ENCODE data around the gene ZBTB7B. TPM values are rescaled to one million over a fixed set of nuclear protein-coding genes. Genes with fewer than 3 reads are reported as not detected.
A peak's percentile ranks its signal among the peaks of the same experiment; 100 is the strongest.

The ZBTB7B gene
- total RNA-seq, 1 experiment from 2014 or later, result 38.3 TPM

- no peaks in the 10 kb centered on the region for H4K20me1 ChIP-seq (ENCODE audit: control insufficient read depth, insufficient read depth, insufficient read length)
- WGBS (ENCODE audit: extremely low coverage, insufficient read length, low lambda C conversion rate), result no CpG with 5 or more reads among the region's 5 CpGs
- no peak for DNase-seq
These were observed 8.4 kb downstream of the ZBTB7B start for GRCh38 chr1:155011004-155011416.

More at GRCh38 chr1:155011004-155011416, 8.4 kb downstream of the ZBTB7B start:
- no peak overlapping the region for H3K4ac ChIP-seq (ENCODE audit: low read depth, low read length)
- peaks cover 8 to 26% (median 12%) of the 10 kb centered on the region in 3 experiments; a peak in 6 of 7 replicates for H3K36me3 Mint-ChIP-seq (ENCODE audit: insufficient read depth in 1 of 3, low read depth in 3 of 3)
- no peak overlapping the region for H4K91ac ChIP-seq (ENCODE audit: insufficient read length, low read depth, low read length)
- H2BK12ac ChIP-seq (ENCODE audit: insufficient read length, low read depth, low read length), result no peak overlapping the region
- H3K9ac ChIP-seq (ENCODE audit: extremely low read depth, insufficient read length, low read length), result no peak overlapping the region
- H2AFZ ChIP-seq (ENCODE audit: low read length), result no peak overlapping the region
- no peak overlapping the region for H2BK20ac ChIP-seq (ENCODE audit: low read depth, low read length, poor library complexity, severe bottlenecking)
- H3K27ac Mint-ChIP-seq, result peak overlapping the region in 1 of 3 experiments; percentile 48; a peak in 1 of 7 replicates
- H3K9me3 ChIP-seq (ENCODE audit: control insufficient read depth, low read depth, low read length), result no peaks in the 10 kb centered on the region
- no peak overlapping the region for H2AK5ac ChIP-seq (ENCODE audit: insufficient read length, low read length)
- H3K27me3 Mint-ChIP-seq (ENCODE audit: low read depth), result no peaks in the 10 kb centered on the region
- H3K79me2 ChIP-seq (ENCODE audit: insufficient read depth, low read length), result no peaks in the 10 kb centered on the region; the same call in 1 of the 2 replicates
- H3K79me1 ChIP-seq (ENCODE audit: insufficient read depth, low read depth, low read length, poor library complexity, severe bottlenecking), result no peaks in the 10 kb centered on the region
- no peak for TF ChIP-seq CTCF (conservative IDR thresholded peaks at IDR 0.05)
- H2BK120ac ChIP-seq (ENCODE audit: low read depth, low read length, poor library complexity, severe bottlenecking), result no peak overlapping the region
- peaks cover 38 to 60% of the 10 kb centered on the region in 2 experiments for H3K4me1 Mint-ChIP-seq
- H3K4me3 Mint-ChIP-seq, result no peak overlapping the region
- no peak overlapping the region for H3K14ac ChIP-seq (ENCODE audit: insufficient read depth, low read length)
- H3K27ac ChIP-seq (ENCODE audit: insufficient read length, low read depth, low read length), result no peak overlapping the region
- no peaks in the 10 kb centered on the region for H3K23me2 ChIP-seq (ENCODE audit: insufficient read length, low read depth, low read length, poor library complexity, severe bottlenecking)
- H3K9me3 Mint-ChIP-seq, result no peaks in the 10 kb centered on the region; a peak in 2 of 5 replicates
- H3K4me2 ChIP-seq (ENCODE audit: insufficient read depth, insufficient read length, low read length), result no peak overlapping the region
- no peak overlapping the region for H3T11ph ChIP-seq (ENCODE audit: low read length)
- no peak overlapping the region for H3K23ac ChIP-seq (ENCODE audit: insufficient read length, low read depth, low read length)
- H3K56ac ChIP-seq (ENCODE audit: insufficient read length, low read depth, low read length), result no peak overlapping the region
- H2BK5ac ChIP-seq (ENCODE audit: insufficient read length, low read length), result no peak overlapping the region
- no peak overlapping the region for H4K8ac ChIP-seq (replicated peaks; ENCODE audit: insufficient read length, low read depth, low read length)
- no peaks in the 10 kb centered on the region for H3K27me3 ChIP-seq (ENCODE audit: insufficient read depth, low read length)
- H4K5ac ChIP-seq (ENCODE audit: insufficient read length, low read depth, low read length), result no peak overlapping the region
- peaks cover 3% of the 10 kb centered on the region; the same call in 1 of the 2 replicates for H3K4me1 ChIP-seq (ENCODE audit: insufficient read depth, low read length)
- no peak overlapping the region for H2BK15ac ChIP-seq (ENCODE audit: low read depth, low read length)
- no peak overlapping the region for H3K18ac ChIP-seq (ENCODE audit: insufficient read length, low read depth, low read length)
